ENCODE data around the gene KRT6C.

GRCh38 chr12:52445876-52446275, 27.7 kb downstream of the KRT6C start:
- TF ChIP-seq POLR2A (IDR thresholded peaks at IDR 0.05; ENCODE audit: low read length) (no peak), GATA1 (IDR thresholded peaks at IDR 0.05; ENCODE audit: low read depth, low read length) (no peak)
